GM10248 (cell line): ENCODE data around the gene CHST7.
A peak's percentile ranks its signal among the peaks of the same experiment; 100 is the strongest.

Source experiments
- CTCF ChIA-PET: fragments of 300-600 bp; sonication (Branson Sonifier 250); formaldehyde crosslinking; extraction: SDS; loops from one replicate; lab custom pipeline; 2021; ENCODE audit warnings: antibody characterized with exemption; lab: Yijun Ruan, JAX
- POLR2A ChIA-PET: fragments of 350-650 bp; sonication (Branson Sonifier 250); formaldehyde crosslinking; extraction: SDS; loops from one replicate; lab custom pipeline; 2020; ENCODE audit warnings: antibody characterized with exemption; lab: Yijun Ruan, JAX
- DNase-seq: peaks from one replicate; pipeline ENCODE4 v3.0.0; 2012; ENCODE audit errors: extremely low spot score
- CTCF ChIP-seq: IDR thresholded peaks from 2 replicates; pipeline ENCODE4 v1.5.1; 2012; ENCODE audit warnings: mild to moderate bottlenecking, low read depth; ENCODE audit errors: extremely low read depth, missing control alignments, control extremely low read depth

Gene CHST7

GRCh38 chrX:46579250-46579649 lies 5.7 kb downstream of the CHST7 start:
- TF ChIP-seq CTCF = no peak
- POLR2A ChIA-PET = no interaction called here
- DNase-seq = no peak
- CTCF ChIA-PET = interaction anchor here (0.9 to 1.8 kb wide), 2 partner anchors 12 to 108 kb away, joined by 4 to 5 read pairs; no protein-coding TSS in a partner anchor

- POLR2A ChIA-PET = interaction anchor here (0.6 kb wide), 1 partner anchor 96 kb away, joined by 3 read pairs; no protein-coding TSS in a partner anchor
- TF ChIP-seq CTCF = no peak
- no peak for DNase-seq
- CTCF ChIA-PET = interaction anchor here (0.9 to 1.8 kb wide), 2 partner anchors 106 to 216 kb away, joined by 3 to 5 read pairs; no protein-coding TSS in a partner anchor
Measured at GRCh38 chrX:46580613-46581012, 7.0 kb downstream of the CHST7 start.

GRCh38 chrX:46582325-46582724 lies 8.8 kb downstream of the CHST7 start:
- no peak for TF ChIP-seq CTCF
- POLR2A ChIA-PET = no interaction called here
- CTCF ChIA-PET = no interaction called here
- no peak for DNase-seq

- TF ChIP-seq CTCF = no peak
- ChIA-PET POLR2A (no interaction called here), CTCF (no interaction called here)
- no peak for DNase-seq
Measured at GRCh38 chrX:46582966-46583365, 9.4 kb downstream of the CHST7 start.

- no peak for DNase-seq
- no peak for TF ChIP-seq CTCF
- POLR2A ChIA-PET = no interaction called here
- CTCF ChIA-PET = no interaction called here
Measured at GRCh38 chrX:46584736-46585135, 11.2 kb downstream of the CHST7 start.

- ChIA-PET POLR2A (interaction anchor here (1.1 kb wide), 1 partner anchor 25 kb away, joined by 3 read pairs; no protein-coding TSS in a partner anchor), CTCF (interaction anchor here (1.5 to 1.9 kb wide), 4 partner anchors 10 to 114 kb away, joined by 3 to 8 read pairs (median 4); no protein-coding TSS in a partner anchor)
- peak; percentile 37 for DNase-seq
- TF ChIP-seq CTCF = no peak
Measured at GRCh38 chrX:46587158-46587557, 13.6 kb downstream of the CHST7 start.
